Measurements from ENCODE around the gene TBX22.

- TF ChIP-seq CTCF (IDR thresholded peaks at IDR 0.05) (no peak), POLR2A (IDR thresholded peaks at IDR 0.05) (no peak)
Observed at GRCh38 chrX:80004458-80004857, 10.1 kb upstream of the TBX22 start.
